H4 (cell line): ENCODE measurements around the gene FBXO24. TPM values are rescaled to one million over a fixed set of nuclear protein-coding genes. Genes with fewer than 3 reads are reported as not detected.
"Not testable (repeated sequence)": the region's sequence is repeated elsewhere in the genome, so short reads cannot be mapped to it uniquely, and the experiment has no call there.

Experiments used
- DNase-seq: peaks from one replicate; pipeline ENCODE4 v3.0.0-alpha.2; 2015; ENCODE audit warnings: low spot score
- total RNA-seq: library from RNA; depleted of rRNA; stranded (reverse); fragments of >200 nt; shearing (Covaris generic); gene quantifications from 2 replicates; pipeline ENCODE4 v1.2.3, GENCODE V29; 2014; rRNA removed

The FBXO24 gene
- 0.15 TPM in 1 of 2 replicates, not detected in the other for total RNA-seq

- peak; percentile 100 for DNase-seq
These were observed at the start of gene FBXO24 for GRCh38 chr7:100586266-100587025. Gene FBXO24, plus strand, starts transcription at chr7:100586328. Its CDS starts 298 bp downstream, at chr7:100586626.

- DNase-seq: not testable (repeated sequence)
These were observed 49.4 kb upstream of the FBXO24 start for GRCh38 chr7:100536695-100537094.

- DNase-seq: no peak
These were observed 47.8 kb upstream of the FBXO24 start for GRCh38 chr7:100538348-100538653.

- DNase-seq: peak; percentile 100
These were observed 47.3 kb upstream of the FBXO24 start, which contains the start of gene AGFG2 for GRCh38 chr7:100538654-100539435. Gene AGFG2, plus strand, starts transcription at chr7:100539203. Its CDS starts 144 bp downstream, at chr7:100539347.

GRCh38 chr7:100539436-100540006 lies 46.6 kb upstream of the FBXO24 start:
- no peak for DNase-seq

GRCh38 chr7:100540073-100540723 lies 45.9 kb upstream of the FBXO24 start:
- DNase-seq: no peak

GRCh38 chr7:100541309-100541708 lies 44.8 kb upstream of the FBXO24 start:
- DNase-seq: not testable (repeated sequence)

- DNase-seq: no peak
These were observed 42.5 kb upstream of the FBXO24 start for GRCh38 chr7:100543586-100543985.

- DNase-seq: no peak
These were observed 41.7 kb upstream of the FBXO24 start for GRCh38 chr7:100544386-100544785.

- no peak for DNase-seq
These were observed 41.2 kb upstream of the FBXO24 start for GRCh38 chr7:100544967-100545359.

- peak; percentile 93 for DNase-seq
These were observed 40.6 kb upstream of the FBXO24 start for GRCh38 chr7:100545360-100546128.

- no peak for DNase-seq
These were observed 39.8 kb upstream of the FBXO24 start for GRCh38 chr7:100546129-100546925.

- DNase-seq: no peak
These were observed 39.0 kb upstream of the FBXO24 start for GRCh38 chr7:100546926-100547800.

GRCh38 chr7:100547872-100548271 lies 38.3 kb upstream of the FBXO24 start:
- DNase-seq: peak; percentile 75

GRCh38 chr7:100548446-100548845 lies 37.7 kb upstream of the FBXO24 start:
- not testable (repeated sequence) for DNase-seq

GRCh38 chr7:100552532-100552931 lies 33.6 kb upstream of the FBXO24 start:
- no peak for DNase-seq

- no peak for DNase-seq
These were observed 33.1 kb upstream of the FBXO24 start for GRCh38 chr7:100553032-100553431.

GRCh38 chr7:100555701-100556100 lies 30.4 kb upstream of the FBXO24 start:
- DNase-seq: no peak

GRCh38 chr7:100556541-100556940 lies 29.6 kb upstream of the FBXO24 start:
- no peak for DNase-seq
